GM12873 (cell line): ENCODE measurements around the gene LDAH.

Experiments used
- TF ChIP-seq, protein P1 (sequence below): IDR thresholded peaks from 2 replicates; pipeline ENCODE4 v1.5.1; 2012; ENCODE audit warnings: low read depth, mild to moderate bottlenecking, moderate library complexity, low read length, control low read depth; ENCODE audit not compliant: insufficient read depth; ENCODE audit errors: missing control alignments

Gene LDAH

DNA sequence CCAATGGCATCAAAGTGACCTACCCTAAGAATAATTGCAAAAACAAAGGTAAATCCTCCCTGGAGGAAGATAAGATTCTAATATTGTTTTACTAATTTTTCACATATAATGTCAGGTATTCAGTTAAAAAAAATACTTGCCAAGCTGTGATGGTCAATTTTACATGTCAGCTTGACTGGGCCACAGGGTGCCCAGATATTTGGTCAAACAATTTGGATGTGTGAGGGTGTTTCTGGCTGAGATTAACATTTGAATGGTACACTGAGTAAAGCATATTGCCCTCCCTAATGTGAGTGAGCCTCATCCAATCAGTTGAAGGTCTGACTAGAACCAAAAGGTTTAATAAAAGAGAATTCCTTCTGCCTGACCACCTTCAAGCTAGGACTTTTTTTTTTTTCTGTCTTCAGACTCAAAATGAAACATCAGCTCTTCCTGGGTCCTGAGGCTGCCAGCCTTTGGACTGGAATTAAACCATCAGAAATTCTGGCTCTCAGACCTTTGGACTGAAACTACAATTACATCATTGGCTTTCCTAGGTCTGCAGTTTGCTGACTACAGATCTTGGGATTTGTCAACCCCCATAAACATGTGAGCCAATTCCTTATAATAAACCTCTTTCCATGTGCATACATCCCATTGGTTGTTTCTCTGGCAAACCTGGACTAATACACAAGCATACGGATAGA, 65.4 kb downstream of the LDAH start:
- TF ChIP-seq, protein P1, sequence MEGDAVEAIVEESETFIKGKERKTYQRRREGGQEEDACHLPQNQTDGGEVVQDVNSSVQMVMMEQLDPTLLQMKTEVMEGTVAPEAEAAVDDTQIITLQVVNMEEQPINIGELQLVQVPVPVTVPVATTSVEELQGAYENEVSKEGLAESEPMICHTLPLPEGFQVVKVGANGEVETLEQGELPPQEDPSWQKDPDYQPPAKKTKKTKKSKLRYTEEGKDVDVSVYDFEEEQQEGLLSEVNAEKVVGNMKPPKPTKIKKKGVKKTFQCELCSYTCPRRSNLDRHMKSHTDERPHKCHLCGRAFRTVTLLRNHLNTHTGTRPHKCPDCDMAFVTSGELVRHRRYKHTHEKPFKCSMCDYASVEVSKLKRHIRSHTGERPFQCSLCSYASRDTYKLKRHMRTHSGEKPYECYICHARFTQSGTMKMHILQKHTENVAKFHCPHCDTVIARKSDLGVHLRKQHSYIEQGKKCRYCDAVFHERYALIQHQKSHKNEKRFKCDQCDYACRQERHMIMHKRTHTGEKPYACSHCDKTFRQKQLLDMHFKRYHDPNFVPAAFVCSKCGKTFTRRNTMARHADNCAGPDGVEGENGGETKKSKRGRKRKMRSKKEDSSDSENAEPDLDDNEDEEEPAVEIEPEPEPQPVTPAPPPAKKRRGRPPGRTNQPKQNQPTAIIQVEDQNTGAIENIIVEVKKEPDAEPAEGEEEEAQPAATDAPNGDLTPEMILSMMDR: no peak

DNA sequence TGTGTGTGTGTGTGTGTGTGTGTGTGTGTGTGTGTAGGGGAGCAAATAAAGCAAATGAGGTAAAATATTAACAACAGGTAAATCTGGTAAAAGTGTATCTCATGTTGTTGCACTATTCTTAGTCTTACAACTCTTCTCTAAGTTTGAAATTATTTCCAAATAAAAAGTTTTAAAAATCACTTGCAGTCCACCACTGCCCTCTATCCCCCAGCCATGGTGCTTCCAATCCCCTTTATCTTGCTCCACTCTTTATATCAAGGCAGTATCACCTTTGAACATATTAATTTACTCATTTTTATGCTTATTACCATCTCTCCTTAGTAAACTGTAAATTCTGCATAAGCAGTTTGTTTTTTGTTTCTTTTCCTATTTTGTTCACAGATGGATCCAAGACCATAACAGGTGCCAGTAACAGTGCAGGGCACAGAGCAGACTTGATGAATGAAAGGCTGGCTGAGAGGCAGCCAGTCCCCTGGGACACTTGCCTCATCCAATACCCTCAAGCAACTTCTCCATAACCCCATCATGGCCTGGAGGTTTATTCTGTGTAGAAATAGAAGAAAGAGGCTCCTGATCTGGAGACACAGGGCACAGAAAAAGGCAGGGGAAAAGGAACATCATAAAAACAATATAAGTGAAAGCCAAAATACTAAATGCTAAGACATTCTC, 67.6 kb downstream of the LDAH start:
- TF ChIP-seq, protein P1: no peak

DNA sequence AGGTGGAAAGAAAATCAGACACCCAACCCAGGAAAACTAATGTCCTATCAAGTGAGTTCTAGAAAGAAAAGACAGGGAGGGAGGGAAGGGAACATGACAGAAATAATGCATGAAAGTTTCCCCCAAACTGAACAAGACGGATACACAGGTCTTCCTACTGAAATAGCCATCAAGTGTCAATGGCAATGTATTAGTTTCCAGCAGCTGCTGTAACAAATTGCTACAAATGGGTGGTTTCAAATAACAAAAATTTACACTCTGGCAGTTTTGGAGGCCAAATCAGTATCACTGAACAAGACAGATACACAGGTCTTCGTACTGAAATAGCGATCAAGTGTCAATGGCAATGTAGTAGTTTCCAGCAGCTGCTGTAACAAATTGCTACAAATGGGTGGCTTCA, 70.6 kb downstream of the LDAH start:
- TF ChIP-seq, protein P1: no peak

DNA sequence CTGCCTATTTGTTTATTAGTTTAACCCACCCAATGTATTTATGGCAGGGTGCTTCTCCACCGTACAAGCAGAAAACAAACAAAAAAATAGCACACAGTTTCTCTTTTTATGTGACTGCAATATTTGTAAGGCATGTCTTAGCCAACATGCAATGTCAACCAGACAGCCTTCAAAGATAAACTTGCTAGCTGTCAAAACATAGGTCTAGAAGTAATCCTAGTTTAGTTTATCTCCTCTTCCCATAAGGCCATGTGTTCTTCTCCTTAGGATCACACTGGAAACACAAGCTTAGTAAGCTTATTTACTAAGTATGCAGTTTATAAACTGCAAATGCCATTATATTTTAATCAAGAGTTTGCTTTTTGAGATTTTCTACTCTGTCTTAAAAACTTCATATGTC, 75.6 kb downstream of the LDAH start:
- TF ChIP-seq, protein P1: no peak

DNA sequence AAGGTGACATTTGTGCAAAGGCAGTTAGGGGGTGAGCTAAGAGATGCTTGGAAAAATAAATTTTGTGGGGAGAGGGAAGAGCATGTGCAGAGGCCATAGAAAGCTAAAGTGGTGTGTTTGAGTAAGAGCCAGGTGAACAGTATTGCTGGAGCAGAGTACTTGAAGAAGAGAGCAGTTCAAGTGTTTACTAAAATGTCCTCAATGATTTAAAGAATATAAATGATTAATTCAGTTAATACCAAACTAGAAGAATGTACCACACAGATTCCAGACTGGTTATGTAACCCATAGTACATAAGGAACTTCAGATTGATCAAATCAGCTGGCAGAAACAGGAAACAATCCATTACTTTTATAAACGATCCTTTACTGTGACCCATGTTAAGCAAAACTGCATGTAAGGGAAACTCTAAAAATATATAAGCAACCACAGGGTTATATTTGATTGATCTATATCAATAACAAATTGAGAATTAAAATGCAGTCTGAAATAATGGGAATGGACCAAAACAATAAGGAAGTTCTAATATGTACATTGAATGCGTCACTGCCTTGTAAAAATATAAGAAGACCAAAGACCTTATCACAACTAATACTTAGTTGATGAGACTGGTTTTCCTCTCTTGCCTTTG, 76.9 kb downstream of the LDAH start:
- TF ChIP-seq, protein P1: no peak

DNA sequence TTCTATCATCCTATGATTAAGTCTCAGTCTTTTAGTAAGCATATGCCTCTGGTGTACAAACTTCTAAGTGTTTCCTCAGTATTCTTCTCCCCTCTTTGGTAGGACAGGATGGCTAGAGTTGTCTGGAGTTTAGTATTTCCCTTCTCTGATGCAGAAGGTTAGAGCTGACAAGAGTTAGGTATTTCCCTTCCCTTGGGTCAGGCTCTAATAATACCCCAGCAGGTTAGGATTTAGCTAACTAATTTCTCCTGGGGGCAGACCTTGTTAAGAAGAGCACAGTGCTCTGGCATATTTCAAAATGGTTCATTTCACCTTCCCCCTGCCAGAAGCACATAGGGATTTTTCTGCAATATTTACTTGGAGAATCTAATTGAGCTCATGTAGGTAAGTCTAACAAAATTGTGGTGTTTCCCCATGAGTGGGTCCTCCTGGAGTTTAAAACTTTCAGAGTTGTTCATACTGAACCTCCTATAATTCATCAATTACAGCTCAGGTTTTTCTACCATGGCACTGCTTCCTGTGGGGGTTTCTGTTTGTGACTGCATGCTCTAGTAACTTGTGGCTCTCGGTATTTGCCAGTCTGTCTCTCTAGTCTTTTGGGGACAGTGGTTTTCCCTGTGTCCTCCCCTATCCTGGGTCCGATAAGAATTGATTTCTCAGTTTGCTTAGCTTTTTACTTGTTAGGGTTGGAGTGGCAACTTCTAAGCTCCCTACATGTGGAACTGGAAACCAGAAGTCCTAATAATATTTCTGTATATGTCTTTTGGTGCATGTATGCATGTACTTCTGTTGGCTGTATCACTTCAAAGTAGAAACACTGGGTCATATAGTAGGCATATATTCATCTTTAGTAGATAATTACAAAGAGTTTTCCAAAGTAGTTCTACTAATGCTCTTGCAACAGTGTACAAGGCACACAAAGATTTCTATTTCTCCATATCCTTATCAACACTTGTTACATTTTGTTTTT, 78.2 kb downstream of the LDAH start:
- TF ChIP-seq, protein P1: no peak
